GM21717 (cell line): ENCODE results near the gene NR1I2.

Experiments used
- ATAC-seq: cut with Tn5 transposase; IDR thresholded peaks from one replicate; pipeline ENCODE4 v1.9.1; 2021; ENCODE audit warnings: mild to moderate bottlenecking, moderate library complexity; ENCODE audit not compliant: unreplicated experiment

The NR1I2 gene

GRCh38 chr3:119817583-119818363 lies 35.9 kb downstream of the NR1I2 start:
- no peak for ATAC-seq

- ATAC-seq: no peak
Measured at GRCh38 chr3:119818937-119819336, 37.0 kb downstream of the NR1I2 start.

GRCh38 chr3:119819806-119820205 lies 37.9 kb downstream of the NR1I2 start:
- no peak for ATAC-seq

- no peak for ATAC-seq
Measured at GRCh38 chr3:119825820-119826219, 43.9 kb downstream of the NR1I2 start.

GRCh38 chr3:119826711-119827608 lies 45.1 kb downstream of the NR1I2 start:
- no peak for ATAC-seq

- ATAC-seq: no peak
Measured at GRCh38 chr3:119829420-119829819, 47.5 kb downstream of the NR1I2 start.

GRCh38 chr3:119831022-119831421 lies 49.1 kb downstream of the NR1I2 start:
- ATAC-seq: no peak

GRCh38 chr3:119831941-119832371 lies 50.1 kb downstream of the NR1I2 start:
- ATAC-seq: no peak

- no peak for ATAC-seq
Measured at GRCh38 chr3:119834754-119835370, 53.0 kb downstream of the NR1I2 start.

- ATAC-seq: no peak
Measured at GRCh38 chr3:119835556-119835955, 53.7 kb downstream of the NR1I2 start.

- ATAC-seq: no peak
Measured at GRCh38 chr3:119841808-119842471, 60.0 kb downstream of the NR1I2 start.

GRCh38 chr3:119849126-119849525 lies 67.2 kb downstream of the NR1I2 start:
- no peak for ATAC-seq

- no peak for ATAC-seq
Measured at GRCh38 chr3:119856695-119857094, 74.8 kb downstream of the NR1I2 start.

GRCh38 chr3:119858957-119859356 lies 77.1 kb downstream of the NR1I2 start:
- ATAC-seq: no peak

- ATAC-seq: no peak
Measured at GRCh38 chr3:119859728-119860127, 77.8 kb downstream of the NR1I2 start.

GRCh38 chr3:119861681-119862080 lies 79.8 kb downstream of the NR1I2 start:
- ATAC-seq: no peak

- ATAC-seq: no peak
Measured at GRCh38 chr3:119862616-119863015, 80.7 kb downstream of the NR1I2 start.

GRCh38 chr3:119864476-119864875 lies 82.6 kb downstream of the NR1I2 start:
- ATAC-seq: no peak
